NCI-H1105 treated with DMSO at 0.1 percent for 48 hours (cell line): Measurements from ENCODE around the gene C10orf90.

Experiments
- DNase-seq: peaks from one replicate; lab custom pipeline; 2025; lab: John Stamatoyannopoulos, UW

The C10orf90 gene

GRCh38 chr10:126673565-126673964 lies 3.1 kb upstream of the C10orf90 start:
- DNase-seq, result no peak

- peak; percentile 75 for DNase-seq
These were observed 996 bp upstream of the C10orf90 start for GRCh38 chr10:126671402-126671975.

GRCh38 chr10:126670895-126671261 lies 385 bp upstream of the C10orf90 start:
- peak; percentile 32 for DNase-seq

- DNase-seq, result peak; percentile 8
These were observed 1.3 kb downstream of the C10orf90 start for GRCh38 chr10:126669168-126669567.

- DNase-seq, result no peak
These were observed 2.0 kb downstream of the C10orf90 start for GRCh38 chr10:126668505-126668904.

GRCh38 chr10:126667568-126667967 lies 2.9 kb downstream of the C10orf90 start:
- no peak for DNase-seq

GRCh38 chr10:126665207-126665606 lies 5.3 kb downstream of the C10orf90 start:
- no peak for DNase-seq

- no peak for DNase-seq
These were observed 6.6 kb downstream of the C10orf90 start for GRCh38 chr10:126663880-126664279.

- DNase-seq, result no peak
These were observed 7.2 kb downstream of the C10orf90 start for GRCh38 chr10:126663328-126663727.

- DNase-seq, result no peak
These were observed 8.5 kb downstream of the C10orf90 start for GRCh38 chr10:126661841-126662515.

- DNase-seq, result no peak
These were observed 9.1 kb downstream of the C10orf90 start for GRCh38 chr10:126661356-126661755.

- DNase-seq, result no peak
These were observed 10.7 kb downstream of the C10orf90 start for GRCh38 chr10:126659750-126660149.

- DNase-seq, result no peak
These were observed 11.6 kb downstream of the C10orf90 start for GRCh38 chr10:126658928-126659327.

GRCh38 chr10:126654579-126654978 lies 15.9 kb downstream of the C10orf90 start:
- no peak for DNase-seq

- DNase-seq, result no peak
These were observed 19.0 kb downstream of the C10orf90 start for GRCh38 chr10:126651467-126651866.

GRCh38 chr10:126650161-126650560 lies 20.3 kb downstream of the C10orf90 start:
- DNase-seq, result no peak

- DNase-seq, result no peak
These were observed 23.4 kb downstream of the C10orf90 start for GRCh38 chr10:126647116-126647515.

- DNase-seq, result no peak
These were observed 24.4 kb downstream of the C10orf90 start for GRCh38 chr10:126646110-126646509.

- no peak for DNase-seq
These were observed 30.1 kb downstream of the C10orf90 start for GRCh38 chr10:126640401-126640800.

GRCh38 chr10:126639084-126639483 lies 31.4 kb downstream of the C10orf90 start:
- no peak for DNase-seq

GRCh38 chr10:126638542-126638941 lies 32.0 kb downstream of the C10orf90 start:
- DNase-seq, result no peak

GRCh38 chr10:126637501-126637900 lies 33.0 kb downstream of the C10orf90 start:
- DNase-seq, result no peak

- DNase-seq, result no peak
These were observed 35.6 kb downstream of the C10orf90 start for GRCh38 chr10:126634911-126635310.

- DNase-seq, result no peak
These were observed 36.1 kb downstream of the C10orf90 start for GRCh38 chr10:126634347-126634746.
